IMR-90 (cell line): ENCODE results near the gene EPC1. TPM values are rescaled to one million over a fixed set of nuclear protein-coding genes. Genes with fewer than 3 reads are reported as not detected.

Experiments
- ATAC-seq: fragments of 200-7000 bp; cut with Tn5 transposase; 2 replicates; pipeline ENCODE4 v1.9.1; 2020; ENCODE audit warnings: low read depth, mild to moderate bottlenecking, moderate library complexity
- BruUV-seq: library from RNA; stranded (reverse); fragments of 400-500 nt; replicated peaks from 2 replicates; lab custom pipeline; 2021; lab: Mats Ljungman, UMichigan
- CTCF ChIA-PET: fragments of 300-600 bp; formaldehyde crosslinking; extraction: SDS; loops from one replicate; lab custom pipeline; 2021; ENCODE audit warnings: antibody characterized with exemption; lab: Yijun Ruan, JAX
- POLR2A ChIA-PET: fragments of 300-600 bp; sonication (Branson Sonifier 250); formaldehyde crosslinking; loops from one replicate; lab custom pipeline; 2022; ENCODE audit warnings: antibody characterized with exemption; ENCODE audit not compliant: unreplicated experiment; lab: Charles Lee
- DNase-seq: peaks from one replicate; pipeline ENCODE4 v3.0.0; 2013
- H2AFZ ChIP-seq: replicated peaks from 2 replicates; pipeline ENCODE3; 2013; ENCODE audit warnings: low read length, mild to moderate bottlenecking; ENCODE audit not compliant: poor library complexity
- H2AK5ac ChIP-seq: 2 replicates; pipeline ENCODE4 v1.6.1; 2013; ENCODE audit warnings: low read depth, low read length, inconsistent platforms
- H2AK9ac ChIP-seq: replicated peaks from 2 replicates; pipeline ENCODE3; 2013; ENCODE audit warnings: mild to moderate bottlenecking, low read depth, low read length, moderate library complexity; ENCODE audit not compliant: poor library complexity
- H2BK120ac ChIP-seq: 2 replicates; pipeline ENCODE4 v1.6.1; 2013; ENCODE audit warnings: low read depth, low read length, inconsistent platforms
- H2BK15ac ChIP-seq: 3 replicates; pipeline ENCODE4 v1.6.1; 2013; ENCODE audit warnings: low read depth, low read length, inconsistent platforms
- H2BK20ac ChIP-seq: 2 replicates; pipeline ENCODE4 v1.6.1; 2013; ENCODE audit warnings: low read depth, mild to moderate bottlenecking, inconsistent platforms, low read length, moderate library complexity
- H2BK5ac ChIP-seq: 2 replicates; pipeline ENCODE4 v1.6.1; 2013; ENCODE audit warnings: mild to moderate bottlenecking, low read depth, low read length, inconsistent platforms; ENCODE audit not compliant: poor library complexity, severe bottlenecking
- H3K14ac ChIP-seq: replicated peaks from 2 replicates; pipeline ENCODE4 v1.6.1; 2013; ENCODE audit warnings: low read depth, low read length, inconsistent platforms
- H3K18ac ChIP-seq: 2 replicates; pipeline ENCODE4 v1.6.1; 2013; ENCODE audit warnings: low read depth, low read length, control low read depth
- H3K23ac ChIP-seq: 2 replicates; pipeline ENCODE4 v1.6.1; 2013; ENCODE audit warnings: low read depth, low read length, inconsistent platforms
- H3K27ac ChIP-seq: 2 replicates; pipeline ENCODE4 v1.5.1; 2013; ENCODE audit warnings: mild to moderate bottlenecking, control low read depth, low read length; ENCODE audit not compliant: insufficient read depth
- H3K27me3 ChIP-seq: 2 replicates; pipeline ENCODE4 v1.6.1; 2013; ENCODE audit warnings: low read length; ENCODE audit not compliant: control insufficient read depth, insufficient read depth
- H3K36me3 ChIP-seq: 2 replicates; pipeline ENCODE4 v1.6.1; 2013; ENCODE audit warnings: low read length, mixed read lengths; ENCODE audit not compliant: control insufficient read depth, insufficient read depth
- H3K4ac ChIP-seq: 2 replicates; pipeline ENCODE4 v1.6.1; 2013; ENCODE audit warnings: low read depth, low read length, inconsistent platforms
- H3K4me1 ChIP-seq: 2 replicates; pipeline ENCODE4 v1.6.1; 2013; ENCODE audit warnings: low read length, mixed read lengths; ENCODE audit not compliant: control insufficient read depth, insufficient read depth
- H3K4me2 ChIP-seq: 2 replicates; pipeline ENCODE4 v1.6.1; 2013; ENCODE audit warnings: low read depth, mild to moderate bottlenecking, control low read depth, low read length, moderate library complexity
- H3K4me3 ChIP-seq: 2 replicates; pipeline ENCODE4 v1.5.1; 2013; ENCODE audit warnings: low read depth, mild to moderate bottlenecking, control low read depth, low read length, moderate library complexity; ENCODE audit not compliant: insufficient read depth
- H3K56ac ChIP-seq: 2 replicates; pipeline ENCODE4 v1.6.1; 2013; ENCODE audit warnings: low read length, inconsistent platforms; ENCODE audit not compliant: insufficient read depth; ENCODE audit errors: extremely low read depth
- H3K79me1 ChIP-seq, 2 experiments: 2 replicates each; pipeline ENCODE4 v1.6.1; 2013; ENCODE audit warnings: low read length in 2 of 2, inconsistent platforms in 1 of 2, low read depth in 1 of 2
- H3K9ac ChIP-seq: 2 replicates; pipeline ENCODE4 v1.6.1; 2013; ENCODE audit warnings: low read depth, low read length, control low read depth
- H3K9me1 ChIP-seq: 2 replicates; pipeline ENCODE4 v1.6.1; 2013; ENCODE audit warnings: low read length, inconsistent platforms; ENCODE audit not compliant: insufficient read depth
- H3K9me3 ChIP-seq: 2 replicates; pipeline ENCODE4 v1.6.1; 2013; ENCODE audit warnings: low read length; ENCODE audit not compliant: control insufficient read depth, insufficient read depth
- H4K20me1 ChIP-seq: 2 replicates; pipeline ENCODE4 v1.6.1; 2013; ENCODE audit warnings: low read length, inconsistent platforms; ENCODE audit not compliant: insufficient read depth
- H4K5ac ChIP-seq: 2 replicates; pipeline ENCODE4 v1.6.1; 2013; ENCODE audit warnings: mild to moderate bottlenecking, low read depth, low read length, control low read depth
- H4K8ac ChIP-seq, 2 experiments: 2 replicates each; pipeline ENCODE4 v1.6.1; 2013; ENCODE audit warnings: low read depth in 2 of 2, low read length in 2 of 2, control low read depth in 1 of 2, inconsistent platforms in 1 of 2
- H4K91ac ChIP-seq: 2 replicates; pipeline ENCODE4 v1.6.1; 2013; ENCODE audit warnings: low read depth, low read length, inconsistent platforms; ENCODE audit not compliant: insufficient read depth
- BHLHE40 ChIP-seq: fragments of 150-350 bp; IDR thresholded peaks from 2 replicates; pipeline ENCODE4 v1.6.1; 2016; ENCODE audit warnings: mild to moderate bottlenecking, low read depth, low read length
- CEBPB ChIP-seq: IDR thresholded peaks from 2 replicates; pipeline ENCODE4 v1.6.1; 2012; ENCODE audit warnings: low read depth, low read length, improper control_type of control experiment
- FOS ChIP-seq: fragments of 150-350 bp; IDR thresholded peaks from 2 replicates; pipeline ENCODE4 v1.6.1; 2016; ENCODE audit warnings: low read depth, low read length
- MAFK ChIP-seq: IDR thresholded peaks from 2 replicates; pipeline ENCODE4 v1.6.1; 2012; ENCODE audit warnings: low read depth, low read length, improper control_type of control experiment
- MAZ ChIP-seq: IDR thresholded peaks from 2 replicates; pipeline ENCODE4 v1.6.1; 2012; ENCODE audit warnings: low read depth, mild to moderate bottlenecking, low read length, improper control_type of control experiment, moderate library complexity, borderline replicate concordance
- MXI1 ChIP-seq: IDR thresholded peaks from 2 replicates; pipeline ENCODE4 v1.6.1; 2012; ENCODE audit warnings: low read depth, mild to moderate bottlenecking, low read length, moderate library complexity, borderline replicate concordance
- POLR2A ChIP-seq: IDR thresholded peaks from 2 replicates; pipeline ENCODE4 v1.6.1; 2012; ENCODE audit warnings: mild to moderate bottlenecking, low read depth, low read length
- RAD21 ChIP-seq: IDR thresholded peaks from 2 replicates; pipeline ENCODE4 v1.6.1; 2012; ENCODE audit warnings: low read length, improper control_type of control experiment
- RCOR1 ChIP-seq: IDR thresholded peaks from 2 replicates; pipeline ENCODE4 v1.6.1; 2012; ENCODE audit warnings: mild to moderate bottlenecking, low read length, improper control_type of control experiment; ENCODE audit not compliant: insufficient replicate concordance
- SMC3 ChIP-seq: fragments of 150-350 bp; IDR thresholded peaks from 2 replicates; pipeline ENCODE4 v1.6.1; 2016; ENCODE audit warnings: low read depth, mild to moderate bottlenecking, antibody characterized with exemption, low read length, moderate library complexity
- WGBS, 2 experiments: methylation state at CpG; one replicate each; pipeline versions ENCODE4 v1.1.5 to v1.1.7; 2013; ENCODE audit warnings: missing lambda C conversion rate in 2 of 2; ENCODE audit not compliant: insufficient read length in 1 of 2; ENCODE audit errors: extremely low coverage in 2 of 2; 5-methylcytosine and 5-hydroxymethylcytosine counted together
- dilution Hi-C: fragments of 300-500 bp; cut with HindIII; formaldehyde crosslinking; loops from one replicate; pipeline ENCODE4 v1.14.3; 2018; ENCODE audit warnings: low sequenced_read_pairs; ENCODE audit not compliant: unreplicated experiment
- in situ Hi-C: fragments of 300-500 bp; cut with MboI; formaldehyde crosslinking; loops from 3 replicates; pipeline ENCODE4 v1.14.3; 2019; ENCODE audit warnings: low sequenced_read_pairs, inconsistent platforms, mixed read lengths
- intact Hi-C: fragments of 100-400 bp; cut with micrococcal nuclease; formaldehyde crosslinking; loops from 2 replicates; pipeline ENCODE4 v1.10.0; 2022
- polyA plus RNA-seq, 3 experiments: library from polyadenylated mRNA; depleted of rRNA; stranded (reverse); fragments of >200 nt; gene quantifications; 2 replicates each; pipeline ENCODE4 v1.2.3, GENCODE V29; 2012; ENCODE audit warnings: low replicate concordance in 1 of 3
- total RNA-seq: library from RNA; depleted of rRNA; stranded (reverse); fragments of >200 nt; gene quantifications from 2 replicates; pipeline ENCODE4 v1.2.3, GENCODE V29; 2012
- TF ChIP-seq, protein P1 (sequence below): conservative IDR thresholded peaks from 2 replicates; pipeline ENCODE4 v1.5.1; 2012; ENCODE audit warnings: mild to moderate bottlenecking, low read depth, low read length, improper control_type of control experiment

EPC1 gene
- total and polyA plus RNA-seq, 2 of the 4 experiments (the other 2 are of a cell fraction), result 21.9 to 23.5 TPM

DNA sequence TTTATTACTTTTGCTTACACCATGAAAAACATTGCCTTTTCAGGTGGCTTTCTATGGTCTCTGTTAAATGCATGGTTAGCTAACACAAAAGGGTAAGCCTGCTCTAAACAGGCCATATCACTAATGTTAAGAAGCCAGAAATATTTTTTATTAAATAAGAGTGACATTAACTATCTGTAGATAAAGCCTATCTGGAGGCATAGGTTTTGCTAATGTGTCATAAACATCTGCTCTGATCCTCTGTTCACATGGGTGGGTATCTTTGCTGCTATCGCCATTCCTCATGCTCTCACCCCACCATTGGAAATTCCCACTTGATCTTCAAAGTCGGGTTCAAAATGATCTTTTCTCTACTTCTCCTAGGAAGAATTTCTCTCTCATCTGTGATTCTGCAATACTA, 32.4 kb downstream of the EPC1 start:
- H3K23ac ChIP-seq, result no peak overlapping the region
- dilution Hi-C loops (no loop called here), intact Hi-C loops (no loop called here), in situ Hi-C loops (no loop called here)
- no peak overlapping the region for H3K18ac ChIP-seq
- H4K91ac ChIP-seq, result no peak overlapping the region
- H2AFZ ChIP-seq, result no peak overlapping the region
- H3K27me3 ChIP-seq, result no peaks in the 10 kb centered on the region
- H3K9me3 ChIP-seq, result no peaks in the 10 kb centered on the region
- no peak overlapping the region for H4K5ac ChIP-seq
- H3K4ac ChIP-seq, result no peak overlapping the region
- no peak overlapping the region for H3K4me2 ChIP-seq
- no peak overlapping the region for H2BK20ac ChIP-seq
- TF ChIP-seq CEBPB, result no peak
- TF ChIP-seq MAFK, result no peak
- TF ChIP-seq, protein P1, sequence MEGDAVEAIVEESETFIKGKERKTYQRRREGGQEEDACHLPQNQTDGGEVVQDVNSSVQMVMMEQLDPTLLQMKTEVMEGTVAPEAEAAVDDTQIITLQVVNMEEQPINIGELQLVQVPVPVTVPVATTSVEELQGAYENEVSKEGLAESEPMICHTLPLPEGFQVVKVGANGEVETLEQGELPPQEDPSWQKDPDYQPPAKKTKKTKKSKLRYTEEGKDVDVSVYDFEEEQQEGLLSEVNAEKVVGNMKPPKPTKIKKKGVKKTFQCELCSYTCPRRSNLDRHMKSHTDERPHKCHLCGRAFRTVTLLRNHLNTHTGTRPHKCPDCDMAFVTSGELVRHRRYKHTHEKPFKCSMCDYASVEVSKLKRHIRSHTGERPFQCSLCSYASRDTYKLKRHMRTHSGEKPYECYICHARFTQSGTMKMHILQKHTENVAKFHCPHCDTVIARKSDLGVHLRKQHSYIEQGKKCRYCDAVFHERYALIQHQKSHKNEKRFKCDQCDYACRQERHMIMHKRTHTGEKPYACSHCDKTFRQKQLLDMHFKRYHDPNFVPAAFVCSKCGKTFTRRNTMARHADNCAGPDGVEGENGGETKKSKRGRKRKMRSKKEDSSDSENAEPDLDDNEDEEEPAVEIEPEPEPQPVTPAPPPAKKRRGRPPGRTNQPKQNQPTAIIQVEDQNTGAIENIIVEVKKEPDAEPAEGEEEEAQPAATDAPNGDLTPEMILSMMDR, result no peak
- TF ChIP-seq RAD21, result no peak
- no peak for TF ChIP-seq BHLHE40
- no peak for TF ChIP-seq POLR2A
- TF ChIP-seq MAZ, result no peak
- TF ChIP-seq MXI1, result no peak
- no peak for TF ChIP-seq FOS
- no peak for TF ChIP-seq RCOR1
- no peak for TF ChIP-seq SMC3
- DNase-seq (no peak), ATAC-seq (no peak)
- H3K4me3 ChIP-seq, result no peak overlapping the region
- H4K20me1 ChIP-seq, result peaks cover 79% of the 10 kb centered on the region
- WGBS, 2 experiments, result 100% methylated on average over 1 of the region's 2 CpGs; no CpG with 5 or more reads in 1 of the 2 experiments
- H3K9ac ChIP-seq, result no peak overlapping the region
- no peak overlapping the region for H2AK9ac ChIP-seq
- POLR2A ChIA-PET, result no interaction called here
- H3K79me1 ChIP-seq, result peaks cover 21 to 76% of the 10 kb centered on the region in 2 experiments; a peak in 3 of 4 replicates
- H3K14ac ChIP-seq, result no peak overlapping the region
- no peak overlapping the region for H2BK15ac ChIP-seq
- H4K8ac ChIP-seq, result no peak overlapping the region
- H3K4me1 ChIP-seq, result peaks cover 11% of the 10 kb centered on the region
- peaks cover 6% of the 10 kb centered on the region for H3K36me3 ChIP-seq
- H2BK120ac ChIP-seq, result no peak overlapping the region
- no peak overlapping the region for H3K27ac ChIP-seq
- no peak overlapping the region for H2BK5ac ChIP-seq
- BruUV-seq, result no TSS peak
- CTCF ChIA-PET, result interaction anchor here (0.6 kb wide), 1 partner anchor 24 kb away, joined by 3 read pairs; no protein-coding TSS in a partner anchor
- H3K9me1 ChIP-seq, result peaks cover 16% of the 10 kb centered on the region
- no peak overlapping the region for H3K56ac ChIP-seq
- no peak overlapping the region for H2AK5ac ChIP-seq
